Measurements from ENCODE around the gene SLC29A3.
A peak's percentile ranks its signal among the peaks of the same experiment; 100 is the strongest.

The SLC29A3 gene

DNA sequence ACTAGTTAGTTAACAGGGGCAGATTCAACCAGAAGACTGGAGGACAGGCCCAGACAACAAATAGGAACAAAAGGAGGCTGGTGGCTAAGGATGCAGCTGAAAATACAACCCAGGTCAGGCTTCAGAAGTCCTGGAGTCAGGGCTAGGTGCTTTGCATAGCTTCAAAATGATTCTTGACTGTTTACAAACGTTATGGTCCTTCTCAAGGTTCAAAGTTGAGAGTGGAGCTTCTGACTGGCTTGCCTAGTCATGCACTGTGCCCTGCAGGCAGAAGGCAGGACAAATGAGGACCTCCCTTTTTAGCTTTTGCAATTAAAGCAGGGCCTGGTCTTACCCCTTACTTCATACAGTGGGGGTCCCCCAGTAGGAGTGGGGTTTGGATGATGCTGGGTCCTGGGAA is 73.2 kb downstream of the SLC29A3 start:
- peaks cover 59% of the 10 kb centered on the region for H3K27me3 ChIP-seq (ENCODE audit: insufficient read depth, low read length)
- H3K9me3 ChIP-seq (ENCODE audit: insufficient read depth, low read depth, low read length) = no peaks in the 10 kb centered on the region
- no peaks in the 10 kb centered on the region for H3K36me3 ChIP-seq (ENCODE audit: insufficient read depth, low read depth, low read length)
- no peak overlapping the region for H3K4me3 ChIP-seq (ENCODE audit: low read length)
- no peaks in the 10 kb centered on the region for H3K4me1 ChIP-seq (ENCODE audit: insufficient read depth, low read length)
- H3K27ac ChIP-seq (ENCODE audit: low read length) = no peak overlapping the region
- no peak overlapping the region for H3K9ac ChIP-seq (ENCODE audit: low read depth, low read length)

DNA sequence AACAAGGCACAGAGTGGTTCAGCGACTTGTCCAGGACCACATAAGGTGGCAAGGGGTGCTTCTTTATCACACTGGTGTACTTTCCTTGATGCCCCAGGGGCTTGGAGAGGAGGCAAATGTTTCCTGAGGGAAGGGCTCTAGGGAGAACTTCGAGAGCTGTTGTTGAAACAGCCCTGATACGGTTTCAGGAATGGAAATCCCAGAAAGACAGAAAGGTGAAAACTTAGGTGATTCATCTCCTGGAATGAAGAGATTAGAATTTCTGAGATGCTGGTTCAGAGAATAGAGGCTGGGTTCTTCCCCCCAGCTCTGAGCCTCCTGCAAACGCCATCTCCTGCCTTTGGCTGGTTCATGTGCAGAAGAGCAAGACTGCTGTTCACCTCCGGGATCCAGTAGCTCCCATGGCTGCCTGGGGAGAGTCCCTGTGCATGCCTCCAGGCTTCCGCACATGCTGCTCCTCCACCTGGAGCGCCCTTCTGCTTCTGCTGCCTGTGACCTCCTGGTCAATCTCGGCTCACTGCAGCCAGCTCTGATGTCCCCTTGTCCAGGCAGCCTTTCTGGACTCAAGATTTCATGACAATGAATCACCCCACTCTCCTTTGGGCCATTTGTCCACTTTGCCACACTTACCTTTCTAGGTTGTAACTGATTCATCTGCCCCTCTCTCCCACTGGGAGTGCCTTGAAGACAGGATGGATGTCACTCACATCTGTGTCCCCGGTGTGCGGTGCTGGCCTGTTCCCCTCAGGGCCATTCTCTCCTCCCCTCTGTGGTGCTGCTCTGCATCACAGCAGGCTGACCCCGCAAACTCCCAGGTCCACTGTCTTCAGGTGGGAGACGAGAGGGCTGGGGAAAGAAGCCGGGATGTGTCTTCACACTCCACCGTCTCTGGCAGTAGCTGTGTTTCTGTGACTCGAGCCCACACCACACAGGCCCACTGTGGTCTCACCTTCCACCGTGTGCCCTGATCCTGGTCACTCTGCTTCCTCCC is 74.0 kb downstream of the SLC29A3 start:
- Histone ChIP-seq H3K27me3 (ENCODE audit: insufficient read depth, low read length) (peaks cover 67% of the 10 kb centered on the region), H3K9me3 (ENCODE audit: insufficient read depth, low read depth, low read length) (no peaks in the 10 kb centered on the region), H3K36me3 (ENCODE audit: insufficient read depth, low read depth, low read length) (no peaks in the 10 kb centered on the region), H3K27ac (ENCODE audit: low read length) (no peak overlapping the region), H3K9ac (ENCODE audit: low read depth, low read length) (no peak overlapping the region), H3K4me3 (ENCODE audit: low read length) (no peak overlapping the region), H3K4me1 (ENCODE audit: insufficient read depth, low read length) (no peaks in the 10 kb centered on the region)

DNA sequence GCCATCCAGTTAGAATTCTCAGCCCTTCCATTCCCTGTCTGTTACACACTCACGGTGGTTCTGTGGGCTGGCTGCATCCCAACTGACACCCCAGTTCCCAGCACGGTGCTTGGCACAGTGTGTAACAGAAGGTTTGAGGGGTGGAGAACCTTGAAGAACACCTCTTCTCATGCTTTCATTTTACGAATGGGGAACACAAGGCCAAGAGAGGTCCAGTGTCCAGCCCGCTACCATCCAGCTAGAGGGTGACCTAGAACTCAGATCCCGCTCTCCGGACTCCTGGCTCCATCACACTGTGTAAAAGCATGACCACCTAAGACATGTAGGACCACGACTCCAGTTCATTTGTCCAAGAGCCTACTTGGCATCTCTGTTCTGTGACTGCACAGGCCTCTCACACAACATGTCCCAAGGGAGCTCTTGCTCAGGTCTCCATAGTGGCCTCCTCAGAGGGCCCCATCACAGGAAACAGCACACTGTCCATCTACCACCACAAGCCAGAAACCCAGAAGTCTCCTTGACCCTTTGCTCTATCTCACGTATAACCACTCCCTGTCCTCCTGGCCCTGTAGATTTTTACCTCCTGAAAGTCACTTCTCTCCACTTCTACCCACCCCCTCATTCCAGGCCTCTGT is 74.9 kb downstream of the SLC29A3 start:
- H3K4me1 ChIP-seq (ENCODE audit: insufficient read depth, low read length) = 0 out of 2 replicates have a peak, but pooled peaks cover 3% of the 10 kb centered on the region
- H3K4me3 ChIP-seq (ENCODE audit: low read length) = no peak overlapping the region
- no peak overlapping the region for H3K27ac ChIP-seq (ENCODE audit: low read length)
- no peak overlapping the region for H3K9ac ChIP-seq (ENCODE audit: low read depth, low read length)
- H3K9me3 ChIP-seq (ENCODE audit: insufficient read depth, low read depth, low read length) = no peaks in the 10 kb centered on the region
- peaks cover 76% of the 10 kb centered on the region for H3K27me3 ChIP-seq (ENCODE audit: insufficient read depth, low read length)
- no peaks in the 10 kb centered on the region for H3K36me3 ChIP-seq (ENCODE audit: insufficient read depth, low read depth, low read length)

DNA sequence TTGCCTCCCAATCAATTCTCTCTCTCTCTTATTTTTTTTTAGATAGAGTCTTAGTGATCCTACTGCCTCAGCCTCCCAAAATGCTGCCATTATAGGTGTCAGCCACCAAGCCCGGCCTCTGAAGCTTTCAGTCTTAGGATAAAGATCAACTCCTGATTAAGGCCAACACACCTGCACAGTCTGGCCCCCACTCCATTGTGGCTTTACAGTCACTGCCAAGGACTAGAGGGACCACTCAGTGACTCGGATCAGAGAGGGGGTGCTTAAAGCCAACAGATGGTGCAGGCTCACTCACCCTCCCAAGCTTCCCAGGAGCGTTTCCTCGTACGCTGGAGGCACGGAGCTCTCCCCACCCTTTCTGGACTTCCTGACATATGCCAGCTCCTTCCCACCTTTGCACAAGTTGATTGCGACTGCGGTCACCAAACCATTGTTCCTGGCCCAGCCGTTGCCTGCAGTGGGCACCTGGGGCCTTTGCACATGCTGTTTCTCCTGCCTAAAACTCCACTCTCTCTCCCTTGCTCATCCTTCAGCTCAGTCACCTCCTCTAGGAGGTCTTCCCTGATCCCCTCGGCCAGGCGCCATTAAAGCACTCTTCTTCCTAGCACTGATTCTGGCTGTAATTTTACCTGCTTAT is 76.0 kb downstream of the SLC29A3 start:
- Histone ChIP-seq H3K9ac (ENCODE audit: low read depth, low read length) (no peak overlapping the region), H3K4me1 (ENCODE audit: insufficient read depth, low read length) (0 out of 2 replicates have a peak, but pooled peaks cover 5% of the 10 kb centered on the region), H3K4me3 (ENCODE audit: low read length) (no peak overlapping the region), H3K36me3 (ENCODE audit: insufficient read depth, low read depth, low read length) (no peaks in the 10 kb centered on the region), H3K27me3 (ENCODE audit: insufficient read depth, low read length) (peaks cover 86% of the 10 kb centered on the region), H3K9me3 (ENCODE audit: insufficient read depth, low read depth, low read length) (no peaks in the 10 kb centered on the region), H3K27ac (ENCODE audit: low read length) (no peak overlapping the region)

DNA sequence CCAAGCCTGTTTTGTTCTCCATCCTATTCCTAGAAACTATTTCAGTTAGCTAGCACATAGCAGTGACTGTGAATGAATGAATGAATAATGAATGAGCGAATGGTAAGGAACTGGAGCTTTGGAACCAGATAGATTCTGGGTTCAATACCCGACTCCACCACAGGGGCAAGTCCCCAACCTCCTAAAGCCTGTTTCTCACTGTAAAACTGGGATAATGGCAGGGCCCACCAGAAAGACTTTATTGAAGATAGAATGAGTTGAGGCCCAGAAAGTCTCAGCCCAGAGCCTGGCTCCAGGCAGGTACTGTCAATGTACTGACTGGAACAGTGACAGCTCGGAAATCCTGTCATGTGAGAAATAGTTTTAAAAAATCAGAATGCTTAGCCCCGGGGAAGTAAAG is 76.6 kb downstream of the SLC29A3 start:
- H3K27ac ChIP-seq (ENCODE audit: low read length) = no peak overlapping the region
- H3K9me3 ChIP-seq (ENCODE audit: insufficient read depth, low read depth, low read length) = no peaks in the 10 kb centered on the region
- no peaks in the 10 kb centered on the region for H3K36me3 ChIP-seq (ENCODE audit: insufficient read depth, low read depth, low read length)
- H3K4me1 ChIP-seq (ENCODE audit: insufficient read depth, low read length) = 0 out of 2 replicates have a peak, but pooled peaks cover 5% of the 10 kb centered on the region
- no peak overlapping the region for H3K9ac ChIP-seq (ENCODE audit: low read depth, low read length)
- no peak overlapping the region for H3K4me3 ChIP-seq (ENCODE audit: low read length)
- H3K27me3 ChIP-seq (ENCODE audit: insufficient read depth, low read length) = peaks cover 91% of the 10 kb centered on the region

DNA sequence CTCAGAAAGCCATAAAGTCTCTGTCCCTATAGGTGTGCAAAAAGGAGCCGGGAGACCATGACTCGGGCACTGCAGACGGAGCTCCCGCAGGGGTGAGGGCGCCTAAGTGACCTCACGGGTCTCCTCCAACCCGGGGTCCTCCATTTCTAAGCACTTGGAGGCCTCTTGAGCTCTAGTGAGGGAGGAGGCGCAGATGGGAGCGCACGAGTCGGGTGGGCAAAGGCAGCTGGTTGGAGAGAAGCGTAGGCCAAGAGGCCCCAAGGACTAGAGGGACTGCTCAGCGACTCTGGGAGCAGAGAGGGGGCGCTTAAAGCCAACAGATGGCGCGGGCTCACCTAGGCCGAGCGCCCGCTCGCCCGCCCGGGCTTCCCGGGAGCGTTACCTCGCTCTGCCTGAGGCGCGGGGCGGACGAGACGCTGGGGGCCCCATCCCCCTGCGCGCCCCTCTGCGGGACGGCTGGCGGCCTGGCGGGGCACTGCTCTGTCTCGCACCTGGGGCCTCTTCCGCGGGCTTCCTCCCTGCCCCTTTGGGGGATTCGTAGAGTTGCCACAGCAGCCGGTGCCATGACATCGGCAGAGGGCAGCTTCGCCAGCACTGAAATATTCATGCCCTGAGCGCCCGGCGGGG is 77.1 kb downstream of the SLC29A3 start:
- peaks cover 86% of the 10 kb centered on the region for H3K27me3 ChIP-seq (ENCODE audit: insufficient read depth, low read length)
- H3K36me3 ChIP-seq (ENCODE audit: insufficient read depth, low read depth, low read length) = no peaks in the 10 kb centered on the region
- H3K4me3 ChIP-seq (ENCODE audit: low read length) = peak overlapping the region; percentile 68; the same call in 1 of the 2 replicates
- H3K27ac ChIP-seq (ENCODE audit: low read length) = no peak overlapping the region
- 0 out of 2 replicates have a peak, but pooled peaks cover 5% of the 10 kb centered on the region for H3K4me1 ChIP-seq (ENCODE audit: insufficient read depth, low read length)
- 0 out of 2 replicates have a peak overlapping the region, but pooled peaks have one; percentile 25 for H3K9ac ChIP-seq (ENCODE audit: low read depth, low read length)
- no peaks in the 10 kb centered on the region for H3K9me3 ChIP-seq (ENCODE audit: insufficient read depth, low read depth, low read length)

DNA sequence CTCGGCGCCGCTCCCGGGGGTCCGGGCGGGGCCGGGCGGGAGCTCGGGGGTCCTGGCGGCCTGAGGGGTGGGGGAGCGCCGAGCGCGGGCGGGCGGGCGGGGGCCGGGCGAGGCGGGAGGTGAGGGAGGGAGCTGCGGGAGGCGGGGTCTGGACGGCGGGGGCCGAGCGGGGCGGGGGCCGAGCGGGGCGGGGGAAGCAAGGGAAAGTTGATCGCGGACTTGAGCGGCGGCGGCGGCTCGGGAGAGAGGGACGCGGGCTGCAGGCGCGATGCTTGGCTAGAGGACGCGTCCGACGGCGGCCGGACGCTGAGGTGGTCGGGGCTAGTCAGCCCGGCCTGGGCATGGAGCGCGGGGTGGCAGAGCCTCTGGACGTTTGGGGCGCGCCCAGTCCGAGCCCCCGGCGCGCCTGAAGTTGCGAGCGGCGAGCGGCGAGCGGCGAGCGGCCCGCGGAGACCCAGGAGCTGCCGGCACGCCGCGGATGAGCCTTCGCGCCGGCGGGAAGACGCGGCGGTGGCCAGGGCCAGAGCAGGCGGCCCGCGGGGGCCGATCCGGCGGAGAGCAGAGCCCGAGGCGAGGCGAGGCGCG is 77.7 kb downstream of the SLC29A3 start, which contains the start of gene CDH23:
CDH23 (plus strand) TSS at position 210 of the 585 bp plus-strand sequence. CDS start 42,912 bp downstream, outside the sequence.
- Histone ChIP-seq H3K9me3 (ENCODE audit: insufficient read depth, low read depth, low read length) (no peaks in the 10 kb centered on the region), H3K4me1 (ENCODE audit: insufficient read depth, low read length) (0 out of 2 replicates have a peak, but pooled peaks cover 5% of the 10 kb centered on the region), H3K9ac (ENCODE audit: low read depth, low read length) (0 out of 2 replicates have a peak within 1 kb of the TSS, but pooled peaks have one; percentile 25), H3K27me3 (ENCODE audit: insufficient read depth, low read length) (peaks cover 80% of the 10 kb centered on the region), H3K27ac (ENCODE audit: low read length) (no peak within 1 kb of the TSS), H3K4me3 (ENCODE audit: low read length) (peak within 1 kb of the TSS; percentile 71), H3K36me3 (ENCODE audit: insufficient read depth, low read depth, low read length) (no peaks in the 10 kb centered on the region)

DNA sequence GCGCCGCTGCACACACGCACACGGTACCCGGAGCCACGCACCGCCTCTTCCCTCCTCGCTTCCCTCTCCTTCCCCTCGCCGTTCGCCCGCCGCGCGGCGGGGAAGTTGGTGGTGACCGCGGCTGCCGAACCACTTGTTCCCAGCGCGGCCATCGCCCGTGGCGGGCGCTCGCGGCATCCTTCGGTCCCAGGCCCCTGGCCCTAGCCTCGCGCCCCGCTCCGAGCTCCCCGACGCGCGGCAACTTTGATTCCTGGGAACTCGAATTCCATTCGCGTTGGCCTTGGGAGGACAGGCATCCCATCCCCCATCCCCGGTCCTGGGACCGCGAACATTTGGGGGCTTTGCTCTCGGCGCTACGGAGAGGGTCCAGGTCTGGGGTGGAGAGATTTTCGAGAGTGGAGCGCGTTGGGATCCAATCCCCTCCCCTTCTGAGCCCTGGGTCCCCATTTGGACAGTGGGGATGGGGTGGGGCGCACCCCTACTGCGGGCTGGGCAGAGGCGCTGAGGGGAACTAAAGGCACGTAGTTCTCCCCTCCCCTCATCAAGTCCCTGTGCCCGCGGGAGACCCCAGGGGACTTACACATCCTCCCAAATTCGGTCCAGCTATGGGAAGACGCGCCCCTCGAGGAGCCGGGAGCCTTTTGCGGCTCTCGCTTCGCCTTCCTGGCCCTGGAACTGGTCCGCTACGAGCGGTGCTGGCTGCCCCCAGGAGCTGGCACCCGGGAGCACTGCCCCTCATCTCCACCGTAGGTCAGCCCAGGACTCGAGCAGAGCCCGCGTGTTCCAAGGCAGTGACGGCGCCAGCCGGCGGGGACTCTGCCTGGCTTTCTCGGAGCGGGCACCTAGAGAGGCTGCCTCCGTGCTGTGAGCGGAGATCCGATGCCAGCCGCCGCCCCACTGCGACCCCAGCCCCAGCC is 78.5 kb downstream of the SLC29A3 start:
- H3K4me3 ChIP-seq (ENCODE audit: low read length) = peak overlapping the region; percentile 71
- no peaks in the 10 kb centered on the region for H3K9me3 ChIP-seq (ENCODE audit: insufficient read depth, low read depth, low read length)
- no peak overlapping the region for H3K27ac ChIP-seq (ENCODE audit: low read length)
- 0 out of 2 replicates have a peak, but pooled peaks cover 5% of the 10 kb centered on the region for H3K4me1 ChIP-seq (ENCODE audit: insufficient read depth, low read length)
- H3K27me3 ChIP-seq (ENCODE audit: insufficient read depth, low read length) = peaks cover 72% of the 10 kb centered on the region
- no peaks in the 10 kb centered on the region for H3K36me3 ChIP-seq (ENCODE audit: insufficient read depth, low read depth, low read length)
- H3K9ac ChIP-seq (ENCODE audit: low read depth, low read length) = no peak overlapping the region

DNA sequence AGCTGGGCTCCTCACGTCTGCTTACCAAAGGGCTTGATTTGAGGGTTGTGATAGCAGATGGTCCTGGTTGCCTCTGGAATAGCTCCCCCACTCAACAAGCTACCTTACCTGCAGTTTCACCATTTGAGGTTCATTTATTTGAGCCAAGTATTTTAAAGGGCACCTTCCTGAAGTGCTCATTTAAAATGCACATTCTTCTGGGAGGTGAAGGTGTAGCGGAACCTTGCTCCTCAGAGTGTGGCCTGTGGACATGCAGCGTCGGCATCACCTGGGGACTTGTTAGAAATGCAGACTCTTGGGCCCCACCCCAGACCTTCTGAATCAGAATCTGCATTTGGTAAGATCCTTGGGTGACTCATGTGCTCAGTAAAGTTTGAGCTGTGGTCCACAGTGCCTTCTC is 79.9 kb downstream of the SLC29A3 start:
- no peaks in the 10 kb centered on the region for H3K9me3 ChIP-seq (ENCODE audit: insufficient read depth, low read depth, low read length)
- no peak overlapping the region for H3K4me3 ChIP-seq (ENCODE audit: low read length)
- H3K4me1 ChIP-seq (ENCODE audit: insufficient read depth, low read length) = 0 out of 2 replicates have a peak, but pooled peaks cover 5% of the 10 kb centered on the region
- no peaks in the 10 kb centered on the region for H3K36me3 ChIP-seq (ENCODE audit: insufficient read depth, low read depth, low read length)
- H3K27me3 ChIP-seq (ENCODE audit: insufficient read depth, low read length) = peaks cover 58% of the 10 kb centered on the region
- H3K27ac ChIP-seq (ENCODE audit: low read length) = no peak overlapping the region
- H3K9ac ChIP-seq (ENCODE audit: low read depth, low read length) = no peak overlapping the region

DNA sequence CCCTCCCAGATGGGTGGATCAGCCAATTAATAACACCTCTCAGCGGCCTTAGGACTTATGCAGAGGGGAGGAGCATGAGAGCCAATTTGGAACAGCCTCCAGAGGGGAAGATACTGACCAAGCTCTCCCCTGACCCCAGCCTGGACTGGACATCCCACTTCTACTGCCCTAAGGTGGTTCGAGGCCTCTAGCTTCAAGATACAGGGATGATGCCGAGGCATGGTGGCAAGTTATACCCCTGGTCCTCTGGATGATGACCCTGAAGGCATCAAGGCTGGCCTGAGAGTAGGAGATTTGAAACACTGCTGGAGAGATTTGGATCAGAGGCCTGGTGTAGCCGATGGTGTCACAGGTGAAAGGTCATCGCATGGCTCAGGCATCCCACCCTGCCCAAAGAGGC is 80.9 kb downstream of the SLC29A3 start:
- 0 out of 2 replicates have a peak, but pooled peaks cover 5% of the 10 kb centered on the region for H3K4me1 ChIP-seq (ENCODE audit: insufficient read depth, low read length)
- no peak overlapping the region for H3K27ac ChIP-seq (ENCODE audit: low read length)
- no peak overlapping the region for H3K4me3 ChIP-seq (ENCODE audit: low read length)
- peaks cover 49% of the 10 kb centered on the region for H3K27me3 ChIP-seq (ENCODE audit: insufficient read depth, low read length)
- no peak overlapping the region for H3K9ac ChIP-seq (ENCODE audit: low read depth, low read length)
- H3K9me3 ChIP-seq (ENCODE audit: insufficient read depth, low read depth, low read length) = no peaks in the 10 kb centered on the region
- no peaks in the 10 kb centered on the region for H3K36me3 ChIP-seq (ENCODE audit: insufficient read depth, low read depth, low read length)

All from iPS-20b (cell line).